ENCODE results near the gene GALNTL6.

Gene GALNTL6

DNA sequence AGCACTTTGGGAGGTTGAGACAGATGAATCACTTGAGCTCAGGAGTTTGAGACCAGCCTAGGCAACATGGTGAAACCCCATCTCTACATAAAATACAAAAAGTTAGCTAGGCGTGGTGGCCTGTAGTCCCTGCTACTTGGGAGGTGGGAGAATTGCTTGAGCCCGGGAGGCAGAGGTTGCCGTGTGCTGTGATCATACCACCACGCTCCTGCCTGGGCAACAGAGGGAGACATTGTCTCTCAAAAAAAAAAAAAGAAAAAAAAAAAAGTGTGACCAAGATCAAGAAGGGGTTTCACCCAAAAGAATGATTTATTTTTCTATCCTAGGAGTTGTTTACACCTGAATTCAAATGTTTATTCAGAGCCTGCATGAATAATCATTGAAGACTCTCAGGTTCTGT is 783.0 kb downstream of the GALNTL6 start:
- DNase-seq = no peak

DNA sequence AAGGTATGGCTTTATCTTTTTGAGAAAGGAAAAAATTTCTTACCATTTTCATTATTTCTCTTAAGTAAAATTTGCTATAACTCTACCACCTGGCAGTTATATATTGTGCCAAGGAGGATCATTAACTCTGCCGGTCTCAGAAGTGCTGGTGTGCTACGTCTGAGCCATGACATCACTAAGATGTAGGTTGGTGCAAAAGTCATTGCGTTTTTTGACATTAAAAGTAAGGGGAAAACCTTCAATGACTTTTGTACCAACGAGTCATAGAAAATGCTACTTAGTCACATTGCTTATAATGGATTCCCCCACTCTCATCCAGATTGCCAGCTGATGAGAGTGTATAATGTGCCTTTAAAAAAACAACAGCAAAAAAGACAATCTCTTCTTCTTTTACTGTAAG is 786.4 kb downstream of the GALNTL6 start:
- no peak for DNase-seq

DNA sequence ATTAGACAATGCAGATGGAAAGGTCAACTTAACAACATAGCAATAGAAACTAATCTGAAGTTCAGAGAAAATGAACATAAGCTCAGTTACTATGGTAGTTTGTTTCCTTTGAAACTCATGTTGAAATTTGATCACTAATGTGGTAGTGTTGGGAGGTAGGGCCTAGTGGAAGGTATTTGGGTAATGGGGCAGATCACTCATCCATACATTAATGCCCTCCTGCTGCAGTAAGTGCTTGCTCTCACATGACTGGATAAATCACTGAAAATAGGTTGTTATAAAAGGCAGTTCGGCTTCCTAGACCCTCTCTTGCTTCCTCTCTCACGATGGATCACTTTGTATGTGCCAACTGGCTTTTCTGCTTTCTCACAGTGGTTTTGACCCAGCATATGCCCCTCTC is 788.0 kb downstream of the GALNTL6 start:
- no peak for DNase-seq

DNA sequence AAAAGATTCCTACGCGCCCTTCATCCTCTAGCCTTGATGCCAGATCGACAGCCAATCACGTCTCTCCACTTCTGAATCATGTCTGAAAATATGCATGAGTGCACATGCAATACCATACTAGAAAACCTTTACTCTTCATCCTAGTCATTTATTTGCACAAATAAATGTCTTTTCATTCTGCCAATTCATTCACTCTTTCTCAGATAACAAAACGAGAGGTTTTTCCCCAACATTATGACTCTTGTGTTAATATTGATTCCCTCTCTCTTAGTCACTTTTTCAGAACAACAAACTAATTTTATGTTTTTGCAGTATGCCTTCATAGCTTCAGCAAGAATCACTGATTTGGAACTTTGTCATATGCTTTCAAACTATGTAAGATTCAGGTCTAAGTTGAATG is 806.0 kb downstream of the GALNTL6 start:
- DNase-seq = no peak

DNA sequence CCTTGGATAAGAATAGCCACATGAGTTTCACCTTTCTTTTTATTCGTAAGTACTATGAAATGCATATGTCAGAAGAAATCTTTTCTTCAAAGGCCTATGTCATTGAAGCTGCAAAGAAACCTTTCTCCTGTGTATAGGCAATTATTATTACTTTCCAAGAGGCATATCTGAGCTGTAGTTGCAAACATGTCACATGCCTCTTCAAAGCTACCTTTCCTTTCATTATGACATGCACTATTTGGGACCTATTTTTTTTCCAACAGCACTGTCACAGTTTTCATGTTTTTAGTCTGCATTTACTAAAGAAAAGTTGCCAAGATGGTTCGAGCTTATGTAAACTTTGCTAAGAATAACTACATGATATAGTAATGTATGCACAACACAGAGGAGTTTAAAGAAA is 806.6 kb downstream of the GALNTL6 start:
- DNase-seq = no peak

DNA sequence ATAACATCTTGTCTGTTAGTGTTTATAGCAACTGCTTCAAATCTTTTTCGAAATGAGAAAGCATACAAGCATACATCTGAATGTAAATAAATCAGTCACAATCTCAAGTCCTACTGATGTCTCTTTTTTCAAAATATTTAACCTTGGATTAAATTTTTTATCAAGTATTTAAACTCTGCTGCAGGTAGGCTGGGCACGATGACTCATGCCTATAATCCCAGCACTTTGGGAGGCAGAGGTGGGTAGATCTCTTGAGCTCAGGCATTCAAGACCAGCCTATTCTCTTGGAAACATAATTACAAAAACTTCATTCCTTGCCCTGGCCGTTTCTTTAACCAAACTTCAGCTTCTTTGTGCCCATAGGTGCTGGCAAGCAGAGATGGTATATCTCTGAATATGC is 815.1 kb downstream of the GALNTL6 start:
- DNase-seq = no peak

DNA sequence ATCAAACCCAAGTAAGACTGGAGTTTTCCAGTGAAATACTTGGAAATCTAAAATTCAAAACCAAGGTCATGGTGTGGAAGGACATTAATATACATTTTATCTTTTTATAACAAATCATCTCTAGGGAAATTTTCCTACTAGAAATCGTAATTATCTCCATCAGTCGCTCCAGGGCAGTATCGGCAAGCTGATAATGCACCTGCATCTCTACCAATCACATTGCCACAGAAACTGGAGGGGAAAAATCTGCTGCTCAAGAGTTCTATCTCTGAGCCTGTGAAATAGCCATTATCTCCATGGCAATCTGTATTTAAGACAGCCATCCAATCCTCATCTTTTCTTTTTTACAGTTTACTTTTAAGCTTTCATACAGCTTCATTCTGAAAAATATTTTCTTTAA is 817.1 kb downstream of the GALNTL6 start:
- DNase-seq = no peak

DNA sequence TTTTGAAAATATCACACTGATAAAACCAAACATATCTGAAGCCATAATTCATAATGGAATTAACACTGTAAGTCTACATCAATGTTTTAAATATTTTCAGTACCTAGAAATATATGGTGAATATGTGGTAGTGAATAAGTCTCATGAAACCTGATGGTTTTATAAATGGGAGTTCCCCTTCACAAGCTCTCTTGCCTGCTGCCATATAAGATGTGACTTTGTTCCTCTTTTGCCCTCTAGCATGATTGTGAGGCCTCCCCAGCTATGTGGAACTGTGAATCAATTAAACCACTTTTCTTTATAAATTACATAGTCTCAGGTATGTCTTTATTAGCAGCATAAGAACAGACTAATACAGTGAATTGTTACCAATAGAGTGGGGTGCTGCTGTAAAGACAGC is 818.6 kb downstream of the GALNTL6 start:
- no peak for DNase-seq

DNA sequence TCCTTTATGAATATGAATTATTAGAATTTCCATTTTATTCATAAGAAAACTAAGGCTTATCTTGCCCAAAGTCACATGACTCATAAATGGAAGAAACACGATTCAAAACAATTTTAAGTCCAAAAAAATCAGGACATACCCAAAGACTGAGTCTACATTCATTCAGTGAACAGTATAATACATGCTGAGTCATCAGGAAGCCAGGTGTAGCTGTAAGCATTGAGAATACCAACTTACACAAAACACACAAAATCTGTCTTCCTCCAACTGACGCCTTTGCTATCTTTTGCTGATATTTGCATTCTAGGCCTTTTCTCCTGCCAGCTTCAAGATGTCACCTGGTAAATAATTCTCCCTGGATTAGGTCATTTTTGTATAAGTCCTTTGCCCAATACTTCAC is 835.3 kb downstream of the GALNTL6 start:
- no peak for DNase-seq

DNA sequence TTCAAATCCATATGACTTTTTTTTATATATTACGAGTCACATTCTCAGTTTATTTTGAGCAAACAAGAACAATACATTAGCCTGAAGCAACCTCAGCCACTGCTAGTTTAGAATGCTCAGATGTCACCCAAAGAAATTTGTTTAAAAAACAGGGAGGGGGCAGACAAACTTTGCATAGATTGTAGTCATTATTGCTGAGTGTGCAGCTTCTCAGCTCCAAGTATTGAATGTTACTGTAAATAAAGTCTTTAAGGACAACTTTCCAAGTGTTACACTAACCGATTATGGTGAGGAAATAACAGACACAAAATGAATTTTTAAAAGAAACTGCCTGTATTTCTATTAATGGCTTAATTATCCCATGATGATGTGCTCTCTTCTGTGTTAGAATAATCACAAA is 835.9 kb downstream of the GALNTL6 start:
- DNase-seq = no peak

DNA sequence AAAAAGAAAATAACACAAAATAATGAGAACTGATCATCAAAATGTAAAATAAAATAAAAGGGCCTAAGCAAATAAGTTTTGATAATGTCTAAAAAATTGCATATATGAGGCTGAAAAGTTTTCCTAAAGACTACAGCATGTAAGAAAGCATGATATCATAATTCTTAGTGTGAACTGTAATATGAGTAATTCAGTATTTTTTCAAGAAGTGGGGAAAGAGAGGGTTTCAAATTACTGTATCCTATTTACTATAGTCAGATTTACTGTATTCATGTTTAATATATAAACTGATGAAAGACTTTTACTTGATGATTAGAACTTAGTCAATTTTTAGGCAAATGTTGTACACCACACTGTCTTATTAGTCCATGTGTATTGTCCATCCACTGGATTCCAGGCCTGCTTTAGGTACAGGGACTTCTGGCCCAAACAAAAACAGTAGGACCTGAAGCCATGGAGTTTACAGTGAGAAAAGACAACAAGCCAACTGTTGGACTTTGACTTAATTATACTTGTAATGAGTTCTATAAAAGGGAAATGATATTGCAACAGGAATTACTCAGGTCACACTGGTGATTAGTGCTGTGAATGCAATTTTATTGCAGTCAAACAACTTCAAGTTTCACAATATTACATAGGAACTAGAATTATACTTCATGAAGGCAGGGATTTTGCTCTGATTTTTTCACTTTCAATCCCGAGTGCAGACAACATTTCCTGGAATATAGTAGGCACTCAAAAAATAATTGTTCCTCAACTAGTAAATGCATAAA is 837.7 kb downstream of the GALNTL6 start:
- no peak for DNase-seq

DNA sequence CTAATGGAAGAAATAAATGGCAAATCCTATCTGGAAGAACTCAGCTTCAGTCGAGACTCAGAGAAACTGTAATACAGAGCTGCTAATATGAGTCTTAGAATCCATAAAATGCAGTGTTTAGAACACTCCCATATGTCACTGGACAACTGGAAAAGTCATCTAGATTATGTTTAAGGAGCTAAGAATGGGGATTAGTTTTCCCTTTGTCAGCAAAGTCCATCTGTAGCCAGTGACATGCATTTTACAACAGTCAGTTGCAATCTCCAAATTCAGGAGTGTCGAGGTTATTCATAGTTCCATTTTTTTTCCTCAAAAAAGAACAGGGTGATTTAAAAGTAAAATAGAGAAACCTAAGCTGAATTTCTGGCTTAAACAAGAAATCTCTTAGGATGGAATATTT is 838.8 kb downstream of the GALNTL6 start:
- no peak for DNase-seq

DNA sequence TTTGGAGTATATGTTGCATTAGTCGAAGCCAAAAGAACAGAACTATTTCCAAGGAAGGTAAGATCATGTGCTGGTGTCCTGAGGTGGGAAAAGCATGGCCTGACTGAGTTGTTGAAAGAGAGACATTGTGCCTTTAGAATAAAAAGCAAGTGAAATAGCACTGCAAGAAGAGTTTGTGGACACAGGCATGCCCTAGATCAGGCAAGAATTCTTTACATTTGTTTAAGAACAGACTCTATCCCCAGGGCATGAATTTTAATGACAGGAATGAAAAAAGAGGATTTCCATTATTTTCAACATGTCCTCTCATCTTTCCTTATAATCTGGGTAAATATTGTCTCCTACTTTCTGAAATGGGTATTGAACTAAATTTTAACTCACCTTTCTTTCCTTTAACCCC is 839.2 kb downstream of the GALNTL6 start:
- DNase-seq = no peak

DNA sequence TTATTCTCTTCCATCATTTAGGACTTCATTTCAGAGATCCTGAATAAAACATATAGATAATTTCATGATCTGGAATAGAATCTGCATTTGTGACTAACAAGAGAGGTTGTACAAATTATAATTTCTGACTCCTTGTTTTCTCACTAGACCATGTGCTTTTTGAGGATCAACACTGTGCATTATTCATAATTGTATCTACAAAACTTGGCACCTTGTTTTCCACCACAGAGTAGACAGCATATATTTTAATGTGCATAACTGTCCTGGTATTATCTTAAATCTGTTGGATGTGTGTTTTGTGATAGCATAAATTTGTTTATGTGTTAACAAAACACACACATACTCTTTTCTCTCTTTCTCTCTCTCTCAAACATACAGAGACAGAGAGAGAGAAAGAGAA is 840.5 kb downstream of the GALNTL6 start:
- no peak for DNase-seq

DNA sequence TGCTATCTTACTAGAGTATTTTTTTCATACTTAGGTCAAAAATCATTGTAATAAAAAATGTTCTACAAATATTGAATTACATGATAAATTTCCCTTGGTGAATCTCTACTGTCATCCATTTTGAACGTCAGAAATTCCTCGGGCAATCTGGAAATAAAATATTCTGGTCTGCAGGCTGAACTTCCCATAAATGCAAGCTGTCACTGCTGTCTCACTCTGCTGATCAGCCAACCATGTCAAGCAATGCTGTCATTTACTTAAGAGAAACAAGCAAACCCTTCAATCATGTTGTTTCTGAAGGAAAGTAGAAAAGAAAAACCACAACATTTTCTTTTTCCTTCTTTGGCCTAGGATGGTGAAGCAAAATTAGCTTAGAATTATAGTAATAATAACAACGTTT is 841.3 kb downstream of the GALNTL6 start:
- DNase-seq = no peak

DNA sequence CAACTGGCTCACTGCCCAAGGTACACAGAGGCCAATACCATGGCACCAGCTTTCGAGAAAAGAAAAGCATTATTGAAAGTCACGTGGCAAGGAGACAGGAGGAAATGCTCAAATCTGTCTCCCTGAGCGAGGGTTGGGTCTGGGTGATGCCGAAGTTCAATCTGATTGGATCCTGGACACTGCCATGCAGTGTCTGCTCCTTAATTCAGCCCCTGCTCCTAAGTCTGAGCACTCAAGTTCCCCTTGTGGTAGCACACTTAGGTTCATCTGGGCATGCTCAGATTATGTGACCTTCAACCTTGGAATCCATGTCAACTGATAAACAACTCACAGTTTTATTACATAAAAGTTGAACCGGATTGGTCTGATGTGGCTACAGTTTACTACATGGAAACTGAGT is 842.9 kb downstream of the GALNTL6 start:
- no peak for DNase-seq

DNA sequence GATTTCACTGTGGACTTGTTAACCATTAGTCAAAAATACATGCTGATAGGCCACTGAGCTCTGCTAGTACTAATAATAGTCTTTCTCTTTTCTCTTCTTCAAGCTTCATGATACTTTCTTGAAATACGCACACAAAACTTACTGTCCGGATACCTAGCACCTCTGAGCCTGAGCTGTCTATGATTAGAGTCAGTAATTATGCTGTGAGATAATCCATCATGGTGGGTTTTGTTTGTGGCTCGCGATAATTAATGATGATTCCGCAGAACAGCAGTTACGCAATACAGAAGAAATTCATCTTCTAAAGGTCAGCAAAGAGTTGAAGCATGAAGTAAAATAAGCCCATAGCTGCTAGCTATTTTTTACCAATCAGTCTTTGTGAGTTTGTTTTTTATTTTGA is 843.9 kb downstream of the GALNTL6 start:
- no peak for DNase-seq

DNA sequence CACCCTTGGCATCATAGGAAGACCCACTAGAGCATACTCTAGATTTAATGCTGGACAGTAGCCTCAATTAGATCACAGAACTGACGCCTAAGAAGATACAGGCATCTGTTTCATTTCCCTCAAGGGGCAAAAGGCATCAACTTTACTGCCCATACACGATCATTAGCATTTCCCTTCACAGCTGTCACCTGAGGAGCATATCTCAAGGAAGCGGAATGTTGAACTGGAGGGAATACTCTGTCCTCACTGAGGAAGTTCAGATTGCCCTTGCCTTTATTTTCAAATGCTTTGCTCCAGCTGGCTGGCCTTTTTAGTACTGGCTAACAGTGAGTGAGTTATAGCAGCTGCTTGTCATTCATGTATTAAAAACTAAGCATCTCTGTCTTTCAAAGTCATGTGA is 847.0 kb downstream of the GALNTL6 start:
- DNase-seq = no peak

DNA sequence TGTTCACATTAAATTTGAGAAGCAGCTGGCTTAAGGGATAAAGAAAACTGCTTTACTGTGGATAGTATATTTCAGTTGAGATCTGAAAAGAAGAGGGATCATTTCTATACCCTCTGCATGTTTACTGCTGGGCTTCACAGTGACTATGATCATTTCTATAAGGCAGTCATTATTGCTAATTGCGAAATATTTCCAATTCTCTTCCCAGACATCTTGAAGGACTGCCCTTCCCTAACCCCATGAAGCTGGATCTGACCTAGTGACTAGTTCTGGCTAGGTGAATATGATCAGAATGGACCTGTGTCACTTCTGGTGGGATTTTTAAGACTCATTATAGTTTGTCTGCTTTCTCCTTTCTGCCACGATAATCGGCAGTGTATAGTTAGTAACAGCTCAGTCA is 848.9 kb downstream of the GALNTL6 start:
- DNase-seq = no peak

DNA sequence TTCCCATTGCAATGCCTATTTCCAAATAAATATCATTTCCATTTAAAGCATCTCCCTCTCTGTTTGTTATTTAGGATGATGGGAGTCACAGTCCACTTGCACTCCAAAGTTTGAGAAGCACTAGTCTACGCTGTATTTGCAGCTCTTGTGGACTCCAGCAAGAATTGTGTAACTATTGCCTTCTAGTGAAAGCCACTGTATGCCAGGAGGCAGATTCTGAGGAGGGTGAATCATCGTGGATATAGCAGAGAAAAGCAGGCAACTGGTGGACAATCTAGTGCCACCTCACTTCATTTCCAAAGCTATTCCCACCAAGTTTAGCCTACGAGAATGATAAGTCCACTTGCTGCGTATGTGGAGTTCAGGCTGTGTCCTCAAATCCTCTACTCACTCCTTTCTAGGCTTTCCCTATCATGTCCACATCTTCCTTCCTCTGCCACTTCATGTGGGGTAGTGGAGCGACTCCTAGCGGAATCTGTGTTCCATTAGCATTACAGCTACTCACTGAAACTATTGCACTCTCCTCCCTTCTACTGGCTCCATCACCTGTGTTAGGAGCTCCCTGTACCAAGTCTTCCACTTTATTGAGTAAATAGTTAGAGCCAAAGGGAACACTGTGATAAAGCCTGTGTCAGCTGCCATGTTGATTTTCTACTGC is 853.6 kb downstream of the GALNTL6 start:
- DNase-seq = no peak

DNA sequence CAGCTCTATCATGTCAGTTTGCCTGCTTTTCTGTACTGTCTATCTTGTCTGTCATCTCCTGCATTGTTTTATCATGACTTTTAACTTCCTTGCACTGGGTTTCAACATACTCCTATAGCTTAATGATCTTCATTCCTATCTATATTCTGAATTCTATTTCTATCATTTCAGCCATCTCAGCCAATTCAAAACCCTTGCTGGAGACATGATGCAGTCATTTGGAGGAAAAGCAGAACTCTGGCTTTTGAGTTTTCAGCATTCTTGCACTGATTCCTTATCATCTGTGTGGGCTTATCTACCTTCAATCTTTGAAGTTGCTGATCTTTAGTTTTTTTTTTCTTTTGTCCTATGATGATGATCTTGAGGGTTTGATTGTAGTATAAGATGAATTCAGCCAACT is 861.6 kb downstream of the GALNTL6 start:
- no peak for DNase-seq

DNA sequence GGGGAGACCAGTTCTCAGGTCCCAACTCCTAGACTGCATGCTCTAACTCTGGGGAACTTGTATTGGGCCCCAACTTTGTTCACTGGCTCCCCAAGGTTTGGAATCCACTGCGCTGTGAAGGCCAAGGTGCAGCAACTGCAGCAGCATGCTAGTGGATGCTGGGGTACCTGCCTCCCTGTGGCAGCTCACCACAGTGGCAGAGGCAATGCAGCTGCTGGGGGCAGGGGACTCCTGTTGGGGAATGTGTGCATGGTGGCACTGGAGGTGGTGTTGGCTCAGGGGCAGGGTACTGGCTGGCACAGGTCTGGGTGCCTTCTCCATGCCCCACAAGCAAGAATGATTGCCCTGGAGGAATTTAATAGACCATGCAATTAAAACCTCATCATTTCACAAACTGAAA is 862.0 kb downstream of the GALNTL6 start:
- no peak for DNase-seq

DNA sequence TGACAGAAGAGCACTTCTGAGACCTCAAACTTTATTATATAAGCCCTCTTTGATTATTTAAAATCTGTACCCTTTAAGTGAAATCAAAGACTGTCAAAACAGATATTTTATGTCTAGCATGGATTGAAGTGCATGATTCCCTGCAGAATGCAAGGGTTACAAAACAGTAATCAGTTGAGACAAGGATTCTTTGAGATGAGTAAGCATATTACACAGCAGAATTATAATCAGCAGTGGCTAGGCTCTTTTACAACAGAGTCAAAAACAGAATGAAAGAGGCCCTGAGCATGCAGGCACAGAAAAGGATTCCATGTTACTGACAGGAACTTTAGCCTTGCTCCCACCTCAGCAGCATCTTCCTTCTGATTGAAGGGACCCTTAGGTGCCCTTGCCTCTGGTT is 867.5 kb downstream of the GALNTL6 start:
- no peak for DNase-seq

DNA sequence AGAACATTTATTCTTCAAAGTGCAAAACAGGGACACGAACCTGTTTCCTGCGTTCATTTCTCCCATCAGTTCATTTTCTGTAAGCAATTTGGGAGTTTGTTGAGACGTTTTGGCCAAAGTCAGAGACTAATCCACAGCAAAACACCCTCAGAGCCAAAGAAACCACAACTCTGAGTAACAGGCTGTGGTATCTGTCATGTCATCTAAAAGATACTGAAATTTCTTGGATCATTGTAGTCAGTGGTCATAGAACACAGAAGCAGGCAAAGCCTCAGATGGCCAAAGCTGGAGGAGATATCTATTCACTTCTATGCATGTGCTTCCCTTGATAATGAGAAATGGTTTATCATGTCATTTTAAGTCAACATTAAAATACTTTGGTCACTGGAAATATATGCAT is 869.8 kb downstream of the GALNTL6 start:
- no peak for DNase-seq

DNA sequence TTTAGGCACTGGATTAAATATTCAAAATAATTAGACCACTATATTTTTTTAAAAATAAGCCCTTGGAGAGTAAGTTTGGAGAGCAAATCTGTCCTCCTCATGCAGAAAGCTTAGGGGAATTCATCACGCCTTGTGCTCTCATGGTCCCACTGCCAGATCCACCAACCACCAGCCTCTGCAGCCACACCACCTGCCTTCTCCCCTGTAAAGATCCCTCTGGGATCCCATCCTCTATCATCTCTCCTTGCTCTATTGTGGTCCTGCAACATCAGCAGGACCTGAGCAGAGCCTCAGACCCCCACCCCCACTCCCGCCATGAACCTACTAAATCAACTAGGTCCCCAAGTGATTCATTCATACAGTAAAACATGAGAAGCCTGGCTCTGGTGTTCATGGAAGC is 872.8 kb downstream of the GALNTL6 start:
- DNase-seq = no peak

Measured in NCI-H2029 treated with DMSO at 0.1 percent for 48 hours (cell line).